Measurements from ENCODE around the gene BSN.

The BSN gene

DNA sequence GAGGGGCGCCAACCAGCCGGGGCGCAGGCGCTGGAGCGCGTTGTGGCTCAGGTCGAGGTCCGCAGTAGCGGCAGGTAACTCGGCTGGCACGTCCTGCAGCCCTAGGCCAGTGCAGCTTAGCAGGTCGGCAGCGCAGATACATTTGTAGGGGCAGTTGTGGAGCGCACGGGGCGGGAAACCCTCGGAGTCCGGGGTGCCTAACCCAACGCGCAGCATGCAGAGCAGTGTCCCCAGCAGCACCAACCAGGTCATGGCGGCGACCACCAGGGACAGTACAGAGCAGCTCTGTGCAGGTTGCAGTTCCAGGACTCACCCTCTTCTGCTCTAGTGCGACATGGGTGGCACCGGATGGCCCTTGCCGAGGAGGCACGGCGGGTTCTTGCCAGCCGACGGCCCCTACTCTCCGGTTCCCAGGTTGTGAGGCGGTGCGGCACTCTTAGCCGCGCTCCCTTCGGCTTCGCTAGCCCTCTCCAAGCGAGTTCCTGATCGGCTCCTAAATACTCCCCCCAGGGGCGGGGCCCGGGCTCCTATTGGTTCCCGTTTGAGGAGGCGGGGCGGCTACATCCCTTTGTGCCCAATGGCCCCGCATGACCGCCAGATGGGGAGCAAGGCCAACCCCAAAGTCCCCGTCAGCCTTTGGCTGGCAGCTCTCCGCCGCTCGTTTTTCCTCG lies 165.1 kb downstream of the BSN start, which contains the start of gene AMIGO3:
Gene AMIGO3, minus strand, starts transcription at position 471 of the 671 bp plus-strand sequence. Its CDS starts 219 bp downstream, at position 252.
- peak; percentile 80 for DNase-seq (ENCODE audit: low read depth, low spot score)
- no CpG with 5 or more reads among the region's 50 CpGs for WGBS (ENCODE audit: insufficient coverage, insufficient read length)
- H3K27me3 ChIP-seq (ENCODE audit: control insufficient read depth, insufficient read depth, low read length): no peaks in the 10 kb centered on the region
- H3K27ac ChIP-seq (ENCODE audit: low read length): no peak within 1 kb of the TSS
- H3K4me3 ChIP-seq (ENCODE audit: low read length): peak within 1 kb of the TSS; percentile 29; the same call in 1 of the 2 replicates
- peaks cover 9% of the 10 kb centered on the region for H3K4me1 ChIP-seq (ENCODE audit: control insufficient read depth, insufficient read depth, low read length)
- H3K9me3 ChIP-seq (ENCODE audit: control insufficient read depth, insufficient read depth, low read length): no peaks in the 10 kb centered on the region
- peaks cover 25% of the 10 kb centered on the region for H3K36me3 ChIP-seq (ENCODE audit: control insufficient read depth, insufficient read depth, low read length)
